OCI-LY3 (cell line): ENCODE results near the gene IPMK.
"Not testable (repeated sequence)": the region's sequence is repeated elsewhere in the genome, so short reads cannot be mapped to it uniquely, and the experiment has no call there.

Experiments
- CTCF ChIP-seq: fragments of 200-600, 300-600 bp; sonication (generic); IDR thresholded peaks from 2 replicates; pipeline ENCODE4 v1.5.1; 2014; ENCODE audit warnings: antibody characterized with exemption, low read length, low read depth
- EZH2phosphoT487 ChIP-seq: fragments of 200-600 bp; shearing (Covaris generic); IDR thresholded peaks from 2 replicates; pipeline ENCODE4 v1.6.1; 2018; ENCODE audit warnings: antibody characterized with exemption, mixed run types, low read depth

DNA sequence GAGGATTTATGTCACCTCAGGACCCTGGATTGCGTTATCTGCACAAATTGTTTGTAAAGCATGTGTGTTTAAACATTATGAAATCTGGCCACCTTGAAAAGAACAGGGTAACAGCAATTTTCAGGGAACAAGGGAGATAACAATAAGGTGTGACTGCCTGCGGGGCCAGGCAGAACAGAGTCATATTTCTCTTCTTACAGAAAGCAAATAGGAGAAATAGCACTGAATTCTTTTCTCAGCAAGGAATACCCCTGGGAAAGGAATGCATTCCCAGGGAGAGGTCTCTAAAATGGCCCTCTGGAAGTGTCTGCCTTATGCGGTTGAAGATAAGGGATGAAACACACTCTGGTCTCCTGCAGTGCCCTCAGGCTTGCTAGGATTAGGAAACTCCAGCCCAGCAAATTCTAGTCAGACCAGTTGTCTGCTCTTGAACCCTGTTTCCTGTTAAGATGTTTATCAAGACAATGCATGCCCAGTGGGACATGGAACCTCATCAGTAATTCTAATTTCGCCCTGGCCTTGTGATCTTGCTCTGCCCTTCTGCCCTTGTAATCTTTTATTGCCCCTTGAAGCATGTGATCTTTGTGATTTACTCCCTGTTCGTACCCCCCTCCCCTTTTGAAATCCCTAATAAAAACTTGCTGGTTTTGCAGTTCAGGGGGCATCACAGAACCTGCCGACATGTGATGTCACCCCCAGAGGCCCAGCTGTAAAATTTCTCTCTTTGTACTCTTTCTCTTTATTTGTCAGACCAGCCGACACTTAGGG lies 11.5 kb downstream of the IPMK start:
- not testable (repeated sequence) for TF ChIP-seq CTCF, EZH2phosphoT487
